ENCODE measurements around the gene SAG. TPM values are rescaled to one million over a fixed set of nuclear protein-coding genes. Genes with fewer than 3 reads are reported as not detected.

Gene SAG
- total and polyA plus RNA-seq, 2 experiments from 2014 or later, result 0.47 TPM; not detected in 1

DNA sequence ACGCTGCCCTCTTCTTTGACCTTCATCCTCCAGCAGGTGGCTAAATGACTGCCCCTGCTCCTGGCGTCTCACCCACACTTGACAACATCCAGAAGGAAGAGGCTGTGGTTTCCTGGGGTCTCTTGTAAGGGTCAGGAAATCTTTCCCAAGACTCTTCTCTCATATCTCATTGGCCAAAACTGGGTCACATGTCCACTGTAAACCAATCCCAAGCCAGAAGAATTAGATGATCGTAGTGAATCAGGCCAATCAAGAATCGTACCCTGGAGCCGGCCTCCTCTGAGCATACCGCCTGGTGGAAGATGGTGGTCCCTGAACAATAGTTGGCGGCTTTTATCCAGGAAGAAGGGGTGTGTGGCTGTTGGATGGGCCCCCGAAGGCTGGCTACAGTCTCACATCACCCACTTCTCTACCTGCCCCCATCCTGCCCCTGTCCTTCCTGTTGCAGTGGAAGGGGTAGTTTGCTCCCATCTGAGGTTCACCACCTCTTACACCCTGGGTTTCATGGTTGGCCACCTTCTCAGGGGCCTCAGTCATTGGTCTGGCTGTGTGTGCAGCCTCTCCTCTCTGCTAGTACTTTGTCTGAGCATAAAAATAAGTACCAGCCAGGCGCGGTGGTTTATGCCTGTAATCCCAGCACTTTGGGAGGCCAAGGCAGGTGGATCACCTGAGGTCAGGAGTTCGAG lies 3.8 kb downstream of the SAG start:
- H4K20me1 ChIP-seq (ENCODE audit: insufficient read depth, poor library complexity, severe bottlenecking), result no peaks in the 10 kb centered on the region
- no peak for DNase-seq (ENCODE audit: low spot score)
- 90% methylated on average over 11 of the region's 11 CpGs for WGBS (ENCODE audit: low lambda C conversion rate, missing lambda C conversion rate)
- no peak overlapping the region for H2AFZ ChIP-seq
- H3K4me3 ChIP-seq, result no peak overlapping the region
- no peaks in the 10 kb centered on the region for H3K9me3 ChIP-seq (ENCODE audit: low read depth)
- no peak for TF ChIP-seq EZH2 (IDR thresholded peaks at IDR 0.05; ENCODE audit: borderline replicate concordance)
- TF ChIP-seq EZH2phosphoT487 (IDR thresholded peaks at IDR 0.05; ENCODE audit: low read depth, severe bottlenecking, unreplicated experiment), result no peak
- TF ChIP-seq, protein P1, sequence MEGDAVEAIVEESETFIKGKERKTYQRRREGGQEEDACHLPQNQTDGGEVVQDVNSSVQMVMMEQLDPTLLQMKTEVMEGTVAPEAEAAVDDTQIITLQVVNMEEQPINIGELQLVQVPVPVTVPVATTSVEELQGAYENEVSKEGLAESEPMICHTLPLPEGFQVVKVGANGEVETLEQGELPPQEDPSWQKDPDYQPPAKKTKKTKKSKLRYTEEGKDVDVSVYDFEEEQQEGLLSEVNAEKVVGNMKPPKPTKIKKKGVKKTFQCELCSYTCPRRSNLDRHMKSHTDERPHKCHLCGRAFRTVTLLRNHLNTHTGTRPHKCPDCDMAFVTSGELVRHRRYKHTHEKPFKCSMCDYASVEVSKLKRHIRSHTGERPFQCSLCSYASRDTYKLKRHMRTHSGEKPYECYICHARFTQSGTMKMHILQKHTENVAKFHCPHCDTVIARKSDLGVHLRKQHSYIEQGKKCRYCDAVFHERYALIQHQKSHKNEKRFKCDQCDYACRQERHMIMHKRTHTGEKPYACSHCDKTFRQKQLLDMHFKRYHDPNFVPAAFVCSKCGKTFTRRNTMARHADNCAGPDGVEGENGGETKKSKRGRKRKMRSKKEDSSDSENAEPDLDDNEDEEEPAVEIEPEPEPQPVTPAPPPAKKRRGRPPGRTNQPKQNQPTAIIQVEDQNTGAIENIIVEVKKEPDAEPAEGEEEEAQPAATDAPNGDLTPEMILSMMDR (IDR thresholded peaks at IDR 0.05; ENCODE audit: poor library complexity), result no peak
- H3K9me2 ChIP-seq (replicated peaks; ENCODE audit: insufficient read depth), result no peaks in the 10 kb centered on the region
- H3K4me1 ChIP-seq (ENCODE audit: insufficient read depth), result no peaks in the 10 kb centered on the region
- no peaks in the 10 kb centered on the region for H3K79me2 ChIP-seq
- H3K36me3 ChIP-seq (replicated peaks; ENCODE audit: insufficient read depth, low read depth), result no peaks in the 10 kb centered on the region
- no peak overlapping the region for H3K4me2 ChIP-seq
- H3K27me3 ChIP-seq, result no peaks in the 10 kb centered on the region
- no peak overlapping the region for H3K27ac ChIP-seq

DNA sequence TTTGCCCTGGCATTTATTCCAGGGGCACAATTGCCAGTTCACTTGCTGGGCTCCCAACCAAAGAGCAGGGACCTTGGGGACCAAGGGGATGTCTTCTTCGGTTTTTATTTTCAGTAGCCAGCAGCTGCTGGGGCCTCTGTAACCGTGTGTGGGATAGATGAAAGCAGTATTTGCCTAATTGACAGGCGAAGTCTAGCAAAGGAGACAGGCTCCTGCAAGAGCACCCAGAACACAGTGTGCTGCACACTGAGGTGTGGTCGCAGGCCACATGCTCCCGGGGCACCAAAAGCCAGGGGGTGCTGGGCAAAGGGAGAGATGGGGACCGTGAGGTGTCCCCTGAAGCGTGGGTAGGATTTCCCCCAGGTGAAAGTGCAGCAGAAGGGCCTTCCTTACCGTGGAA lies 5.3 kb downstream of the SAG start:
- H3K36me3 ChIP-seq (replicated peaks; ENCODE audit: insufficient read depth, low read depth), result no peaks in the 10 kb centered on the region
- 77% methylated on average over 8 of the region's 8 CpGs for WGBS (ENCODE audit: low lambda C conversion rate, missing lambda C conversion rate)
- H3K27me3 ChIP-seq, result no peaks in the 10 kb centered on the region
- no peaks in the 10 kb centered on the region for H4K20me1 ChIP-seq (ENCODE audit: insufficient read depth, poor library complexity, severe bottlenecking)
- no peak overlapping the region for H3K27ac ChIP-seq
- no peak overlapping the region for H3K4me2 ChIP-seq
- DNase-seq (ENCODE audit: low spot score), result no peak
- no peaks in the 10 kb centered on the region for H3K9me2 ChIP-seq (replicated peaks; ENCODE audit: insufficient read depth)
- no peaks in the 10 kb centered on the region for H3K9me3 ChIP-seq (ENCODE audit: low read depth)
- no peaks in the 10 kb centered on the region for H3K79me2 ChIP-seq
- no peak overlapping the region for H3K4me3 ChIP-seq
- TF ChIP-seq, protein P1 (IDR thresholded peaks at IDR 0.05; ENCODE audit: poor library complexity), result no peak
- TF ChIP-seq EZH2 (IDR thresholded peaks at IDR 0.05; ENCODE audit: borderline replicate concordance) (no peak), EZH2phosphoT487 (IDR thresholded peaks at IDR 0.05; ENCODE audit: low read depth, severe bottlenecking, unreplicated experiment) (no peak)
- no peaks in the 10 kb centered on the region for H3K4me1 ChIP-seq (ENCODE audit: insufficient read depth)
- no peak overlapping the region for H2AFZ ChIP-seq

DNA sequence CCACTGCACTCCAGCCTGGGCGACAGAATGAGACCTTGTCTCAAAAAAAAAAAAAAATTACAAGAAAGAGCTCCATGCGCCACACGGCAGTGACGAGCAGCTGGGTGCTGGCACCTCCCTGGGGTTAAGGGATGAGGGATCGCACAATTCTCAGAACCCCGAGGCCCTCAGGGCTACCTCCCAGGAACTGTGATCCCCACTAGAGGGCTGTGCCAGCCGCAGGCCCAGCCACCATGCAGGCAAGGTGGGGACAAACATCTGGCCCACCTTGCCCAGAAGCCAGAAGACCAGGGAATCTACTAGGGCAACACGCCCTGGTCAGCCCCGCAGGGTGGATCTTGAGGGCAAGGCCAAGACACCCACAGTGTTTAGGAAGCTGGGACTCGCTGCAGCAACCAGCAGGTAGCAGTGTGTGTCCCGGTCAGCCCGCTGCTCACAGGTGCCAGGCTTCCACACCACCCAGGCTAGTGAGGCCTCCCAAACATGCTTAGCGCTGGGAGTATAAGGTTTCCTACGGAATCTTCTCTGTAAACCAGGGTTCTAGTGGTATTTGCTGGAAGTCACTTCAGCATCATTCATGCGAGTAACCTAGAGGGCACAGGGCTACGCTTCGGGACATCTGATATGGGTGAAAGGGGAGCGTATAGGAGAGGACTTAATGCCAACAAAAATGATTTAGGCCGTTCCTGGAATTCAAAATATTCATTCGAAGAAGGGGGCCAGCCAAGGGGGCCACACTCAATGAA lies 6.7 kb downstream of the SAG start:
- no peak overlapping the region for H3K4me3 ChIP-seq
- no peak overlapping the region for H3K27ac ChIP-seq
- TF ChIP-seq, protein P1 (IDR thresholded peaks at IDR 0.05; ENCODE audit: poor library complexity), result no peak
- TF ChIP-seq EZH2phosphoT487 (IDR thresholded peaks at IDR 0.05; ENCODE audit: low read depth, severe bottlenecking, unreplicated experiment) (no peak), EZH2 (IDR thresholded peaks at IDR 0.05; ENCODE audit: borderline replicate concordance) (no peak)
- no peaks in the 10 kb centered on the region for H3K79me2 ChIP-seq
- DNase-seq (ENCODE audit: low spot score), result no peak
- H3K4me2 ChIP-seq, result no peak overlapping the region
- no peaks in the 10 kb centered on the region for H3K9me3 ChIP-seq (ENCODE audit: low read depth)
- H4K20me1 ChIP-seq (ENCODE audit: insufficient read depth, poor library complexity, severe bottlenecking), result no peaks in the 10 kb centered on the region
- no peaks in the 10 kb centered on the region for H3K36me3 ChIP-seq (replicated peaks; ENCODE audit: insufficient read depth, low read depth)
- no peak overlapping the region for H2AFZ ChIP-seq
- WGBS (ENCODE audit: low lambda C conversion rate, missing lambda C conversion rate), result 96% methylated on average over 20 of the region's 20 CpGs
- H3K4me1 ChIP-seq (ENCODE audit: insufficient read depth), result no peaks in the 10 kb centered on the region
- no peaks in the 10 kb centered on the region for H3K9me2 ChIP-seq (replicated peaks; ENCODE audit: insufficient read depth)
- no peaks in the 10 kb centered on the region for H3K27me3 ChIP-seq

Measured in hepatocyte (in vitro differentiated cells).